HCT116 (cell line): ENCODE measurements around the gene GPRC5C. TPM values are rescaled to one million over a fixed set of nuclear protein-coding genes. Genes with fewer than 3 reads are reported as not detected.

ENCODE experiments used
- ATAC-seq: fragments of 200-7000 bp; cut with Tn5 transposase; 2 replicates; pipeline ENCODE4 v1.9.1; 2020; ENCODE audit warnings: mild to moderate bottlenecking, moderate library complexity
- BruUV-seq: library from RNA; stranded (reverse); fragments of 400-500 nt; replicated peaks from 2 replicates; lab custom pipeline; 2021; lab: Mats Ljungman, UMichigan
- CTCF ChIA-PET: fragments of 300-600 bp; sonication (Branson Sonifier 250); formaldehyde crosslinking; loops from one replicate; lab custom pipeline; 2021; ENCODE audit warnings: antibody characterized with exemption; lab: Charles Lee
- POLR2A ChIA-PET: fragments of 300-600, 350-600 bp; sonication (Branson Sonifier 250); formaldehyde crosslinking; loops from one replicate; lab custom pipeline; 2021; ENCODE audit warnings: antibody characterized with exemption; lab: Charles Lee
- RAD21 ChIA-PET, 2 experiments: fragments of 300-600 bp; sonication (Branson Sonifier 250); formaldehyde crosslinking; loops; one replicate each; lab custom pipeline; 2023; ENCODE audit warnings: low total read pairs in 2 of 2; ENCODE audit not compliant: uncharacterized antibody in 2 of 2, unreplicated experiment in 2 of 2, low non-redundant PET in 1 of 2; lab: Charles Lee
- DNase-seq: peaks from one replicate; pipeline ENCODE4 v3.0.0-alpha.2; 2010; ENCODE audit warnings: low read depth, low spot score
- H2AFZ ChIP-seq: fragments of 200-600 bp; shearing (Covaris generic), sonication (generic); 2 replicates; pipeline ENCODE4 v1.6.1; 2017; ENCODE audit warnings: low read depth, mixed run types, mixed read lengths, antibody characterized with exemption, low read length; ENCODE audit not compliant: poor library complexity, severe bottlenecking
- H3K27ac ChIP-seq: 2 replicates; pipeline ENCODE4 v1.5.1; 2012; ENCODE audit warnings: low read depth, low read length
- H3K27me3 ChIP-seq: fragments of 200-600 bp; sonication (generic); 2 replicates; pipeline ENCODE4 v1.6.1; 2016; ENCODE audit warnings: mixed run types, low read length, mixed read lengths; ENCODE audit not compliant: insufficient read depth
- H3K36me3 ChIP-seq, 2 experiments: fragments of 200-500 bp in 1 of 2; fragments of 200-600 bp in 1 of 2; sonication (Bioruptor generic) in 1 of 2; sonication (generic) in 1 of 2; 2 replicates each; pipeline versions ENCODE4 v1.5.1 to v1.6.1; 2014 to 2016; ENCODE audit warnings: low read length in 2 of 2, inconsistent platforms in 1 of 2, mixed read lengths in 1 of 2, mixed run types in 1 of 2; ENCODE audit not compliant: insufficient read depth in 2 of 2, control insufficient read depth in 1 of 2
- H3K4me1 ChIP-seq, 2 experiments: fragments of 200-600 bp in 1 of 2; sonication (generic) in 1 of 2; 2 replicates each; pipeline versions ENCODE4 v1.5.1 to v1.6.1; 2012 to 2017; ENCODE audit warnings: low read length in 2 of 2, inconsistent platforms in 1 of 2, mild to moderate bottlenecking in 1 of 2, mixed read lengths in 1 of 2, mixed run types in 1 of 2, moderate library complexity in 1 of 2; ENCODE audit not compliant: insufficient read depth in 2 of 2, control insufficient read depth in 1 of 2
- H3K4me2 ChIP-seq: fragments of 200-600 bp; sonication (generic); 2 replicates; pipeline ENCODE4 v1.6.1; 2017; ENCODE audit warnings: mixed run types, low read length, mixed read lengths
- H3K4me3 ChIP-seq, 2 experiments: fragments of 200-600 bp in 1 of 2; sonication (generic) in 1 of 2; replicated peaks in 1 of 2; 2 replicates each; pipeline ENCODE4 v1.5.1; 2011 to 2016; ENCODE audit warnings: low read length in 2 of 2, control low read depth in 1 of 2, low read depth in 1 of 2, mild to moderate bottlenecking in 1 of 2, mixed read lengths in 1 of 2, mixed run types in 1 of 2
- H3K79me2 ChIP-seq: fragments of 200-600 bp; sonication (generic); 2 replicates; pipeline ENCODE4 v1.6.1; 2017; ENCODE audit warnings: mild to moderate bottlenecking, mixed run types, low read length, moderate library complexity, mixed read lengths; ENCODE audit not compliant: insufficient read depth
- H3K9ac ChIP-seq: fragments of 200-600 bp; sonication (generic); 2 replicates; pipeline ENCODE4 v1.6.1; 2016; ENCODE audit warnings: low read length, mixed read lengths
- H3K9me2 ChIP-seq: fragments of 200-600 bp; sonication (generic), shearing (Covaris generic); 2 replicates; pipeline ENCODE4 v1.6.1; 2017; ENCODE audit warnings: mixed run types, mild to moderate bottlenecking, moderate library complexity; ENCODE audit not compliant: insufficient read depth
- H3K9me3 ChIP-seq, 2 experiments: fragments of 200-500 bp in 1 of 2; fragments of 200-600 bp in 1 of 2; sonication (Bioruptor generic) in 1 of 2; sonication (generic) in 1 of 2; 2 replicates each; pipeline ENCODE4 v1.6.1; 2014 to 2017; ENCODE audit warnings: low read length in 2 of 2, mixed read lengths in 2 of 2, inconsistent platforms in 1 of 2, low read depth in 1 of 2, mild to moderate bottlenecking in 1 of 2, mixed run types in 1 of 2, moderate library complexity in 1 of 2; ENCODE audit not compliant: control insufficient read depth in 1 of 2, insufficient read depth in 1 of 2
- H4K20me1 ChIP-seq: fragments of 200-600 bp; sonication (generic), shearing (Covaris generic); 2 replicates; pipeline ENCODE4 v1.6.1; 2017; ENCODE audit warnings: mixed run types, mild to moderate bottlenecking, moderate library complexity; ENCODE audit not compliant: insufficient read depth
- CBX3 ChIP-seq: IDR thresholded peaks from 2 replicates; pipeline ENCODE4 v1.6.1; 2012; ENCODE audit warnings: low read depth
- CEBPB ChIP-seq: IDR thresholded peaks from 2 replicates; pipeline ENCODE4 v1.6.1; 2012; ENCODE audit warnings: low read depth
- ELF1 ChIP-seq: IDR thresholded peaks from 2 replicates; pipeline ENCODE4 v1.6.1; 2012; ENCODE audit warnings: low read depth, borderline replicate concordance
- EZH2 ChIP-seq: fragments of 200-600 bp; sonication (generic); IDR thresholded peaks from 2 replicates; pipeline ENCODE4 v1.6.1; 2017; ENCODE audit warnings: antibody characterized with exemption, mixed run types
- EZH2phosphoT487 ChIP-seq: fragments of 200-600 bp; IDR thresholded peaks from 2 replicates; pipeline ENCODE4 v1.6.1; 2018; ENCODE audit warnings: antibody characterized with exemption, borderline replicate concordance
- FOSL1 ChIP-seq: IDR thresholded peaks from 2 replicates; pipeline ENCODE4 v1.6.1; 2012; ENCODE audit warnings: low read depth
- JUND ChIP-seq: IDR thresholded peaks from 2 replicates; pipeline ENCODE4 v1.6.1; 2012
- POLR2A ChIP-seq: IDR thresholded peaks from 2 replicates; pipeline ENCODE4 v1.7.0; 2011; ENCODE audit warnings: borderline replicate concordance; ENCODE audit not compliant: insufficient read depth, insufficient read length; ENCODE audit errors: extremely low read depth
- POLR2AphosphoS5 ChIP-seq: IDR thresholded peaks from 2 replicates; pipeline ENCODE4 v1.6.1; 2011; ENCODE audit warnings: mild to moderate bottlenecking, low read depth, low read length, moderate library complexity
- RAD21 ChIP-seq: IDR thresholded peaks from 2 replicates; pipeline ENCODE4 v1.6.1; 2012; ENCODE audit warnings: low read depth, mild to moderate bottlenecking
- SIN3A ChIP-seq: IDR thresholded peaks from 2 replicates; pipeline ENCODE4 v1.6.1; 2012; ENCODE audit warnings: low read depth
- SP1 ChIP-seq: IDR thresholded peaks from 2 replicates; pipeline ENCODE4 v1.6.1; 2012; ENCODE audit warnings: low read depth
- SRF ChIP-seq: IDR thresholded peaks from 2 replicates; pipeline ENCODE4 v1.6.1; 2012; ENCODE audit warnings: low read depth
- TCF7L2 ChIP-seq: IDR thresholded peaks from 2 replicates; pipeline ENCODE4 v1.7.0; 2011; ENCODE audit warnings: borderline replicate concordance, inconsistent platforms; ENCODE audit not compliant: insufficient read depth, insufficient read length; ENCODE audit errors: extremely low read depth
- YY1 ChIP-seq: IDR thresholded peaks from 2 replicates; pipeline ENCODE4 v1.6.1; 2011; ENCODE audit warnings: low read length, low read depth, moderate library complexity, mild to moderate bottlenecking; ENCODE audit not compliant: insufficient replicate concordance; ENCODE audit errors: extremely low read depth
- ZFX ChIP-seq: fragments of 450-650 bp; IDR thresholded peaks from 2 replicates; pipeline ENCODE4 v1.6.1; 2017
- intact Hi-C: fragments of 100-400 bp; cut with micrococcal nuclease; formaldehyde crosslinking; loops from 2 replicates; pipeline ENCODE4 v1.10.0; 2022
- total RNA-seq: library from RNA; stranded (reverse); gene quantifications from one replicate; pipeline ENCODE4 v1.2.1, GENCODE V29; 2021; ENCODE audit not compliant: unreplicated experiment
- TF ChIP-seq, protein P1 (sequence below): IDR thresholded peaks from 2 replicates; pipeline ENCODE4 v1.6.1; 2011; ENCODE audit warnings: mild to moderate bottlenecking, low read length, moderate library complexity; ENCODE audit not compliant: insufficient replicate concordance; ENCODE audit errors: extremely low read depth
- TF ChIP-seq, protein P2 (sequence below), 3 experiments: fragments of 200-600 bp in 1 of 3; sonication (generic) in 1 of 3; IDR thresholded peaks in 2 of 3; conservative IDR thresholded peaks in 1 of 3; 2 replicates each; pipeline ENCODE4 v1.5.1; 2012 to 2017; ENCODE audit warnings: low read depth in 2 of 3, low read length in 2 of 3, antibody characterized with exemption in 1 of 3, borderline replicate concordance in 1 of 3, control low read depth in 1 of 3, mild to moderate bottlenecking in 1 of 3, mixed read lengths in 1 of 3, mixed run types in 1 of 3, moderate library complexity in 1 of 3; ENCODE audit not compliant: insufficient read depth in 1 of 3
- TF ChIP-seq, protein P3 (sequence below): IDR thresholded peaks from 2 replicates; pipeline ENCODE4 v1.6.1; 2012; ENCODE audit warnings: low read depth

The GPRC5C gene
- total RNA-seq, 1 experiment from 2014 or later = 54.4 TPM

DNA sequence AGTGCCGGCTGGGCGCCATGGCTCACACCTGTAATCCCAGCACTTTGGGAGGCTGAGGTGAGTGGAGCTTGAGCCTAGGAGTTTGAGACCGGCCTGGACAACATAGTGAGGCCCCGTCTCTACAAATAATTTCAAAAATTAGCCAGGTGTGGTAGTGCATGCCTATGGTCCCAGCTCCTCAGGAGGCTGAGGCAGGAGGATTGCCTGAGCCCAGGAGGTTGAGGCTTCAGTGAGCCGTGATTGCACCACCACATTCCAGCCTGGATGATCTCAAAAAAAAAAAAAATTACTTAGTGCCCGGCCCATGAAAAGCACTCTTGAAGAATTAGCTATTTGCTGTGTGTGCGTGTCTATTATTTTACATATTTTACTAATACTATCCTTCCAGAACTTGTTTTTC, 9.6 kb downstream of the GPRC5C start:
- intact Hi-C loops = loop anchor here (5.0 kb wide), 1 partner anchor 229 kb away; the partner anchor contains the start of gene TTYH2
- H3K9me3 ChIP-seq = peaks cover 7 to 10% of the 10 kb centered on the region in 2 experiments; a peak in 3 of 4 replicates
- no peak overlapping the region for H3K27ac ChIP-seq
- no peaks in the 10 kb centered on the region for H3K27me3 ChIP-seq
- no TSS peak for BruUV-seq
- ChIA-PET POLR2A (no interaction called here), CTCF (interaction anchor here (0.9 to 1.7 kb wide), 2 partner anchors 24 to 62 kb away, joined by 3 to 4 read pairs; no protein-coding TSS in a partner anchor), RAD21 (no interaction called here)
- no peak overlapping the region for H3K9ac ChIP-seq
- peaks cover 24 to 26% of the 10 kb centered on the region in 2 experiments for H3K4me1 ChIP-seq
- no peak for ATAC-seq
- H3K4me3 ChIP-seq = no peak overlapping the region
- no peaks in the 10 kb centered on the region for H3K79me2 ChIP-seq
- TF ChIP-seq YY1 (no peak), SP1 (no peak), ELF1 (no peak), TCF7L2 (no peak), SIN3A (no peak), ZFX (no peak), POLR2A (no peak), RAD21 (no peak), EZH2phosphoT487 (no peak), CEBPB (no peak), CBX3 (no peak), FOSL1 (no peak), SRF (no peak), JUND (no peak), POLR2AphosphoS5 (no peak), EZH2 (no peak)
- TF ChIP-seq, protein P1, sequence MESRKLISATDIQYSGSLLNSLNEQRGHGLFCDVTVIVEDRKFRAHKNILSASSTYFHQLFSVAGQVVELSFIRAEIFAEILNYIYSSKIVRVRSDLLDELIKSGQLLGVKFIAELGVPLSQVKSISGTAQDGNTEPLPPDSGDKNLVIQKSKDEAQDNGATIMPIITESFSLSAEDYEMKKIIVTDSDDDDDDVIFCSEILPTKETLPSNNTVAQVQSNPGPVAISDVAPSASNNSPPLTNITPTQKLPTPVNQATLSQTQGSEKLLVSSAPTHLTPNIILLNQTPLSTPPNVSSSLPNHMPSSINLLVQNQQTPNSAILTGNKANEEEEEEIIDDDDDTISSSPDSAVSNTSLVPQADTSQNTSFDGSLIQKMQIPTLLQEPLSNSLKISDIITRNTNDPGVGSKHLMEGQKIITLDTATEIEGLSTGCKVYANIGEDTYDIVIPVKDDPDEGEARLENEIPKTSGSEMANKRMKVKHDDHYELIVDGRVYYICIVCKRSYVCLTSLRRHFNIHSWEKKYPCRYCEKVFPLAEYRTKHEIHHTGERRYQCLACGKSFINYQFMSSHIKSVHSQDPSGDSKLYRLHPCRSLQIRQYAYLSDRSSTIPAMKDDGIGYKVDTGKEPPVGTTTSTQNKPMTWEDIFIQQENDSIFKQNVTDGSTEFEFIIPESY = no peak
- TF ChIP-seq, protein P2, sequence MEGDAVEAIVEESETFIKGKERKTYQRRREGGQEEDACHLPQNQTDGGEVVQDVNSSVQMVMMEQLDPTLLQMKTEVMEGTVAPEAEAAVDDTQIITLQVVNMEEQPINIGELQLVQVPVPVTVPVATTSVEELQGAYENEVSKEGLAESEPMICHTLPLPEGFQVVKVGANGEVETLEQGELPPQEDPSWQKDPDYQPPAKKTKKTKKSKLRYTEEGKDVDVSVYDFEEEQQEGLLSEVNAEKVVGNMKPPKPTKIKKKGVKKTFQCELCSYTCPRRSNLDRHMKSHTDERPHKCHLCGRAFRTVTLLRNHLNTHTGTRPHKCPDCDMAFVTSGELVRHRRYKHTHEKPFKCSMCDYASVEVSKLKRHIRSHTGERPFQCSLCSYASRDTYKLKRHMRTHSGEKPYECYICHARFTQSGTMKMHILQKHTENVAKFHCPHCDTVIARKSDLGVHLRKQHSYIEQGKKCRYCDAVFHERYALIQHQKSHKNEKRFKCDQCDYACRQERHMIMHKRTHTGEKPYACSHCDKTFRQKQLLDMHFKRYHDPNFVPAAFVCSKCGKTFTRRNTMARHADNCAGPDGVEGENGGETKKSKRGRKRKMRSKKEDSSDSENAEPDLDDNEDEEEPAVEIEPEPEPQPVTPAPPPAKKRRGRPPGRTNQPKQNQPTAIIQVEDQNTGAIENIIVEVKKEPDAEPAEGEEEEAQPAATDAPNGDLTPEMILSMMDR (IDR thresholded peaks at IDR 0.05 in 2 of 3, conservative IDR thresholded peaks at IDR 0.05 in 1 of 3; ENCODE audit: borderline replicate concordance in 1 of 3, insufficient read depth in 1 of 3, low read depth in 2 of 3, low read length in 2 of 3) = no peak
- TF ChIP-seq, protein P3, sequence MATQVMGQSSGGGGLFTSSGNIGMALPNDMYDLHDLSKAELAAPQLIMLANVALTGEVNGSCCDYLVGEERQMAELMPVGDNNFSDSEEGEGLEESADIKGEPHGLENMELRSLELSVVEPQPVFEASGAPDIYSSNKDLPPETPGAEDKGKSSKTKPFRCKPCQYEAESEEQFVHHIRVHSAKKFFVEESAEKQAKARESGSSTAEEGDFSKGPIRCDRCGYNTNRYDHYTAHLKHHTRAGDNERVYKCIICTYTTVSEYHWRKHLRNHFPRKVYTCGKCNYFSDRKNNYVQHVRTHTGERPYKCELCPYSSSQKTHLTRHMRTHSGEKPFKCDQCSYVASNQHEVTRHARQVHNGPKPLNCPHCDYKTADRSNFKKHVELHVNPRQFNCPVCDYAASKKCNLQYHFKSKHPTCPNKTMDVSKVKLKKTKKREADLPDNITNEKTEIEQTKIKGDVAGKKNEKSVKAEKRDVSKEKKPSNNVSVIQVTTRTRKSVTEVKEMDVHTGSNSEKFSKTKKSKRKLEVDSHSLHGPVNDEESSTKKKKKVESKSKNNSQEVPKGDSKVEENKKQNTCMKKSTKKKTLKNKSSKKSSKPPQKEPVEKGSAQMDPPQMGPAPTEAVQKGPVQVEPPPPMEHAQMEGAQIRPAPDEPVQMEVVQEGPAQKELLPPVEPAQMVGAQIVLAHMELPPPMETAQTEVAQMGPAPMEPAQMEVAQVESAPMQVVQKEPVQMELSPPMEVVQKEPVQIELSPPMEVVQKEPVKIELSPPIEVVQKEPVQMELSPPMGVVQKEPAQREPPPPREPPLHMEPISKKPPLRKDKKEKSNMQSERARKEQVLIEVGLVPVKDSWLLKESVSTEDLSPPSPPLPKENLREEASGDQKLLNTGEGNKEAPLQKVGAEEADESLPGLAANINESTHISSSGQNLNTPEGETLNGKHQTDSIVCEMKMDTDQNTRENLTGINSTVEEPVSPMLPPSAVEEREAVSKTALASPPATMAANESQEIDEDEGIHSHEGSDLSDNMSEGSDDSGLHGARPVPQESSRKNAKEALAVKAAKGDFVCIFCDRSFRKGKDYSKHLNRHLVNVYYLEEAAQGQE = no peak
- H3K4me2 ChIP-seq = no peak overlapping the region
- no peak for DNase-seq
- H3K9me2 ChIP-seq = no peaks in the 10 kb centered on the region
- no peak overlapping the region for H2AFZ ChIP-seq
- H4K20me1 ChIP-seq = no peaks in the 10 kb centered on the region
- H3K36me3 ChIP-seq = peaks cover 5 to 17% of the 10 kb centered on the region in 2 experiments; a peak in 3 of 4 replicates
